Measurements from ENCODE around the gene RAB3GAP2.

DNA sequence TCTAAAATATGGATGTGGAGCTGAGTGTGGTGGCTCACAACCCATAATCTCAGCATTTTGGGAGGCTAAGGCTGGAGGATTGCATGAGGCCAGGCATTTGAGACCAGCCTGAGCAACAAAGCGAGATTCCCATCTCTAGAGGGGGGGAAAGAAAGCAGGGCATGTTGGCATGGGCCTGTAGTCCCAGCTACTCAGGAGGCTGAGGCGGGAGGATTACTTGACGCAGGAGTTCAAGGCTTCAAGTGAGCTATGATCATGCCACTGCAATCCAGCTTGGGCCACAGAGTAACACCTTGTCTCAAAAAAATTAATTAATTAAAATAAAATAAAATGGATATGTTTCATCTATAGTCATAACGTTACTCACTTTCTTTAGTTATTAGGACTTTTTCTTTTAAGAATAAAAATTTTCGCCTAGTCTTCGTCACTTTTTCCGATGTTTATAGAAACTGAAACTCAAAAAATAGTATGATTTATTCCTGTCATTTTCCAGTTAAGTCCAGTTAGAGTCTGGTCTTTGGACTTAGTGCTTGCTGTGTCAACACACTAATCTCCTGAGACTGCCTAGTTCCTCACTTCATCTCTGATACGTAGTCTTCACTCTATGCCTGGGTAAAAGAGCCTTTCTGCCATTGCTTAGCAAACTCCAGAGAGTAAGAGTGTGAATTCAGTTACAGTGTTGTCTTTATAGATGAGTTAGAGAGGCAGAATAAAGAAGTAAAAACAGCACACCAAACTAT lies 150.3 kb downstream of the RAB3GAP2 start:
- TF ChIP-seq, protein P1, sequence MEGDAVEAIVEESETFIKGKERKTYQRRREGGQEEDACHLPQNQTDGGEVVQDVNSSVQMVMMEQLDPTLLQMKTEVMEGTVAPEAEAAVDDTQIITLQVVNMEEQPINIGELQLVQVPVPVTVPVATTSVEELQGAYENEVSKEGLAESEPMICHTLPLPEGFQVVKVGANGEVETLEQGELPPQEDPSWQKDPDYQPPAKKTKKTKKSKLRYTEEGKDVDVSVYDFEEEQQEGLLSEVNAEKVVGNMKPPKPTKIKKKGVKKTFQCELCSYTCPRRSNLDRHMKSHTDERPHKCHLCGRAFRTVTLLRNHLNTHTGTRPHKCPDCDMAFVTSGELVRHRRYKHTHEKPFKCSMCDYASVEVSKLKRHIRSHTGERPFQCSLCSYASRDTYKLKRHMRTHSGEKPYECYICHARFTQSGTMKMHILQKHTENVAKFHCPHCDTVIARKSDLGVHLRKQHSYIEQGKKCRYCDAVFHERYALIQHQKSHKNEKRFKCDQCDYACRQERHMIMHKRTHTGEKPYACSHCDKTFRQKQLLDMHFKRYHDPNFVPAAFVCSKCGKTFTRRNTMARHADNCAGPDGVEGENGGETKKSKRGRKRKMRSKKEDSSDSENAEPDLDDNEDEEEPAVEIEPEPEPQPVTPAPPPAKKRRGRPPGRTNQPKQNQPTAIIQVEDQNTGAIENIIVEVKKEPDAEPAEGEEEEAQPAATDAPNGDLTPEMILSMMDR (IDR thresholded peaks at IDR 0.05): no peak
- no peak for TF ChIP-seq ZFX (IDR thresholded peaks at IDR 0.05; ENCODE audit: borderline replicate concordance)

Data from 22Rv1 (cell line).